HG03520 (cell line): ENCODE results near the gene ALG14.
"Not testable (repeated sequence)": the region's sequence is repeated elsewhere in the genome, so short reads cannot be mapped to it uniquely, and the experiment has no call there.

ENCODE experiments used
- ATAC-seq: cut with Tn5 transposase; IDR thresholded peaks from one replicate; pipeline ENCODE4 v1.9.1; 2021; ENCODE audit warnings: mild to moderate bottlenecking, moderate library complexity; ENCODE audit not compliant: unreplicated experiment

Gene ALG14

DNA sequence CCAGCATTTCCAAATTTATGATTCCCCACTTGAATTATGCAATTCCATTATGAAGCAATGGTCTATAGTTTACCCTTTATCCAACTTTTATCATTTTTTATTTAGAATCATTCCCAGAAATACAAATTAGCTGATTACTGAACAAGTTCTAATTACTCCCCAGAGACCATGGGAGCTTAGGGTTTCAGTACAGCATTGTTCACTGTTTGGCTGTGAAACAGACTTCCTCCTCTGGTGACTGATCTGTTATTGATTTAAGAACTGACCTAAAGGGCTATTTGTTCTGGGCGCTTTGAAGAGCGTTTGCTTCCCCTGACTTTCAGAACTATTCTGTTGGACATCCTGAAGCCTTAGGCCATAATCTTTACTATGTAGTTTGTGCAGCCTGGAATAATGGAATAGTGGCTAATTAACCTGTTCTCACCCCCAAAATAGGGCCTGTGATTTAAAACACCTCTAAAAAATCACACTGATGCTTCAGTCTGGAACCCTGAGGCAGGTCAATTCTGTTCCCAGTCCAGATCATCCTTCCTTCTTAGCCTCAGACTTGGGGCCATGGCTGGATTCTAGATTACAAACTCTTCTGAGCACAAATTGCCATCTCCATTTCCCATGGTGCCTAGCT is 58.7 kb downstream of the ALG14 start:
- no peak for ATAC-seq

DNA sequence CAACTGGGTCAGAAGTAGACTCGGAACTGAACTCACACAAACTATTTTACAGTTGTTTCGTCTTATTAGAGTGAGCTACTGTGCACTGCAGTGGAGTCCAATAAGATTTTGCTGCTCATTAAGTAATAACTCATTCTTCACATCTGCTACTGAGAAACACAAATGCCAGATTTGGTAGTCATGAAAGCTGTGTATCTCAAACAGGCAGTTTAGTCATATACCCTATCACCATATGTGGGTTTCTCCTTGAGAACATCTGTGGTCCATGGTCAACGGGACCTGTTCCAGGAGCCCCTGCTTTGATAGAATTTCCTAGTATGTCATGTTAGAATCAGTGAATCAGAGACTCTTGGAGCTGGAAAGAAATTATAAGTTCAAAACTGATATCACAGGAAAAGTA is 60.4 kb downstream of the ALG14 start:
- ATAC-seq = no peak

DNA sequence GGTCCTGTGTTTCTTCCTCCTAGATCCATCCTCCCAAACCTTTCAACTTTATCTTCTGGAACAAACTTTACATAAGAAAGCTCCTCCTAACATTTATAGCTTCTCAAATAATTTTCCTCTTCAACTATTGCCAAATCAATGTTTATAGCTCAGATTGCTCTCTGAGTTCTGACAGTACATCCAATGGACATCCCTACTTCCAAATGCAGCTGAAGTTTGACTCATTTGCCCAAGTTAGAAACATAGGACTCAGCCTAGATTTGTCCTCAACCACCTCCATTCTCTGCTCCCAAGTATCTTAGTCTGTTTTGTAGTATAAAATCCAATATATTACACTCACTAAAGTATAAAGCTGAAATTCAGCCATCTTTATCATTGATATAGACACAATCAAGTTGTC is 62.6 kb downstream of the ALG14 start:
- ATAC-seq = no peak

DNA sequence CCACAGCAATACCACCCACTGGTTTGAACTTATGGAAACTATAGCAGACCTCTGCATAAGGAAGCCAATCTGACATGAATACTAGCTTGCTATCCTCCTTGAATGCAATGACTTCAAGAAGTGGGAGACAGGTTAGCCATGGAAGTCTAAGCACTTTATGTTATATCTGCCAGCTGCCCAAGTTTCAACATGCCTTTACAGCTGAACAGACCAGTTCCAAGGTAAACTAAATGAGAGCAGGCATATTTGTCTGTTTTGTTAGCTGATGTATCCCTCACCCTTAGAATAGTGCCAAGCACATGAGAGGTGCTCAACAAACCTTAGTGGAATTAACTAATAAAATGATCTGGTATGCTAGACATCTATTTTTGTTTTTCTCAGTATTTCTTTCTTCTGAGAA is 65.1 kb downstream of the ALG14 start:
- ATAC-seq = no peak

DNA sequence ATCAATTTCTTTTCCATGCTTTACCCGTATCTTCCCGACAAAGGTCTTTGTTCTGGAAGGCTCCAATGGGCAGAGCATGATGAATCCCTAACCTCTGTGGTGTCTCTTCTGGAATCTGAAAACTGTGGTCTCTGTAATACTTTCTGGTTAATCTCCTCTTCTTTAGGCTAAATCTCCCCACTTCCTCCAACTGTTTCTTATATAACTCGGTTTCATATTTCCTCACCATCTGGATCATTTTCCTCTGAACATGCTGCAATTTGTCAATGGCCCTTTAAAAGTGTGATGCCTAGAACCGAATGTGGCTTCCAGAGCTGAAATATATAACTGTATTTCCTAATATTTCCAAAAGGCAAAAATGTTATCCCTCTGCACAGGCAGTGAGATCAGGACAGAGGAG is 66.1 kb downstream of the ALG14 start:
- ATAC-seq = no peak

DNA sequence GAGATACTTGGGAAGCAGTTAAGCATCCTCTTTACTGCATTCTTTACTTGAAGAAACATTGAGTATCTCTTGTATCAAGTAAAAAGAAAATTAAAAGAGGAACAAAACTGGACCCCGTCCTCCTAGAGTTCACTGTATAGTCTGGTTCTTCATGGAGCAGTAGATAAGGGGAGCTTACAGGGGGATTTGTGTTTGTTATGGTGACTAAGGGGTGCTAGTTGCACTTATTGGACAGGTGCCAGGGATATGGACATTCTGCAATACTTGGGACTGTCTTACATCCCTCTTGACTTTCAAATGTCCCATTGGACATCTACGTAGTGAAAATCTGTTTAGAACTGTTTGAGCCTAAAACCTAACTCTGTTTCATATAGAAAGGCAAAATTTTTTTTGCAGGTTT is 67.2 kb downstream of the ALG14 start:
- ATAC-seq = no peak

DNA sequence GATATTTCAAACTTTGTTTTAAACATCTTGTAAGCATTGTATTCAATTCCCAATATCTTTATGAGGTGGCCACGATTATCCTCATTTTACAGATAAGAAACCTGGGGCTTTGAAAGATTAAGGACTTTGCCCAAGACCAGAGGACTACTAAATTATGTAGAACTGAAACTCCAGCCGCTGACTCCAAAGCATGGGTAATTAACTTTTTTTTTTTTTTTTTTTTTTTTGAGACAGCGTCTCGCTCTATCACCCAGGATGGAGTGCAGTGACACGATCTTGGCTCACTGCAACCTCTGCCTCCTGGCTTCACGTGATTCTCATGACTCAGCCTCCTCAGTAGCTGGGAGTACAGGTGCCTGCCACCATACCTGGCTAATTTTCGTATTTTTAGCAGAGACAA is 68.7 kb downstream of the ALG14 start:
- ATAC-seq = no peak

DNA sequence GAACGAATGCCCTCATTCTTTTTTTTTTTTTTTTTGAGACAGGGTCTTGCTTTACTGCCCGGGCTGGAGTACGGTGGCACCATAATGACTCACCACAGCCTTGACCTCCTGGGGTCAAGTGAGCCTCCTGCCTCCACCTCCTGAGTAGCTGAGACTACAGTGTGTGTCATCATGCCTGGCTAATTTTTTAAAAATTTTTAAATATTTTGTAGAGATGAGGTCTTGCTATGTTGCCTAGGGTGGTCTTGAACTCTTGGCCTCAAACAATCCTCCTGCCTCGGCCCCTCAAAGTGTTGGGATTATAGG is 69.4 kb downstream of the ALG14 start:
- no peak for ATAC-seq

DNA sequence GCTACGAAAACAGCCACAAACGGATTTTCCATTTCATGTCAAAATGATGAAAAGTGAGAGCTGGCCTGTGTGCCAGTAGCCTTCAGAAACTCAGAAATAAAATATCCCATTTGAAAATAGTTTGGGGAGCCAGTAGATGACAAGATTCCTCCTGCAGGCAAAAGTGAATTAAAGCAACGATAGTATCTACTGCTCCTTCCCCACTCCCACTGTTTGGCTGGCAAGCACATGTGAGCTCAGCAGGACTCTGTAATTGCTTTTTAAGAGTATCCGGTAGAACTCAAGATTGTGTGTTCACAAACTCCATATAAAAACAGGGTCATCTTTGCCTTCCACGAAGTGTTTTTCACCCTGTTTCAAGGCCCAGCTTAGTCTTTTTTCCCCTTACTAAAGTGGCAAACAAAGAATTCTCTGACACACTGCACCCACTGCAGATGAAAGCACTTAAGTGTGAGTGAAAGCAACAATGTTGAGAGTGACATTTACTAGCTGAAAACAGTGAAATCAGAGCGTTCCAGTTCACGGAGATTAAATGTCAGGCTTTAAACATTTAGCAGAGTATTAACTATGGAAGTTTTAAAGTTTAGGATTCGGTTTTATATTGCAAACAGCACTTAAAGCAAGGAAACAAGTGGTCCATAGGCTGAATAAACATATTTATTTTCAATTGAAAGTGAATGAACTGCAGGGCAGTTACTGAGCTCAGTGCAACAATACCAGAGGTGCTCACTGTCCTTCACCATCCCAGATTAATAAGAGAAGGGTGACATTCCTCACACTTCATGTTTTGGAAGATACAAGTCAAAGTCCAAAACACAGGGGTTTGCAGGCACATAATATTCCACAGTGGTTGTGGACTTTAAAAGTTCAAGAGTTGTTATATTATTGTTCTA is 70.0 kb downstream of the ALG14 start:
- no peak for ATAC-seq

DNA sequence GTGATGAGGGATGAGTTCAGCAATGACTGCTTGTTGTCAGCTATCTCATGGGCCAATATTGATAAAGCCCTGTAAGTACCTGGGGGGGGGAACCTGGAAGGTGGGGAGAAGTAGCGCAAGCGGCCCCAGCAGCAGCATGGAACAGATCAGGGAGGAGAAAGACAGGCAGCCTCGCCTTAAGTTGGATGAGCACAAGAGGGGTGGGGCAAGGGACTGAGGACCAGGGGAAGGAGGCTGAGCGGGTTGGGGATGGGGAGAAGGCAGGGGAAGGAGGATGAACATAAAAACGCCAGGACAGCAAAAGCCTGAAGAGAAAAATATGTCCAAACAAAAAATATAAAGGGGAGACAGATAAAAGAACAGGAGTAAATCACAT is 70.6 kb downstream of the ALG14 start:
- ATAC-seq = no peak

DNA sequence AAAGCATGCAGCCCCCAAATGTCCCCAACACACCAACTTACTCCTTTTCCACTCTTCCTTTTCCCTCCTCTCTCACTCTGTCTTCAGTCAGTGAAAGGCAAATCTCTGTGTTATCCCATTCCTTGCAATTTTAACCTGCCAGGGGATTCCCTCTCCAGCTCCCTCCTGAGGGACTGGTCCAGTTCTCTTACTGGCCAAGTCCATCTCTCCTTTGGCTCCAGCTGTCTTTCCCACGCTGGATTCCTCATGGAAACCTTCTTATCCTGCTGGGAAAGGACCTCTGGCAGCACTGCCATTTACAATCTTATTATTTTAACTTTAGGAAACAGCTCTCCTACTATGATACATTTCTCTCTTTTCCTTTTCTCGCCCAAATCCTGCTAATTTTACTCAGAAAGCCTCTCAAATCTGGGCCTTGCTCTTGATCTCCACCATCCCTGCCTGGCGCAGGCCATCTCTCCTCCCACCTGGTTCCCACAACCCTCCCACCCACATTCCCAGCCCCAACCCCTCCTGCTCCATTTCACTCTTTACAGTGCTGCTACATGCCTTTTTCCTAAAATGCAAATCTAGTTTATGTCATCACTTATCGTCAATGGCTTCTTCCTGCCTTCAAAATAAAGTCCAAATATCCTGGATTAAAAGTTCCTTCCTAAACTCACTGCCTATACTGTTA is 73.2 kb downstream of the ALG14 start:
- ATAC-seq = no peak

DNA sequence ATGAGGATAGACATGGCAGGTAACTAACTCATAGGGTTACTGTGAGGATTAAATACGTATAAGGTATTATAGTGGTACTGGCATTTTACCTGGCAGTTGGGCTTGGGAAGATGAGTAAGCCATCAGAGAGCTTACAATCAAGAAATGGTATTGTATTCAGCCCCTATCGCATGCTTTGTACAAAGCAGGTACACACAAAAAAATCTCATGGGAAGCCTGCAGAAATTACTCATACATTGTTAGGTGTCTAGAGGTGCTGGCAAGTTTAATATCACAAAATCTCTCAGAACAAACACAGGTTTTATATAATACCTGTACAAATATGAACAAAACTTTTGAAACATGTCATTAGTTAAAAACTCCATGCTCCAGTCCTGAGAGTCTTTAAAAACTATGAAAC is 74.0 kb downstream of the ALG14 start:
- no peak for ATAC-seq

DNA sequence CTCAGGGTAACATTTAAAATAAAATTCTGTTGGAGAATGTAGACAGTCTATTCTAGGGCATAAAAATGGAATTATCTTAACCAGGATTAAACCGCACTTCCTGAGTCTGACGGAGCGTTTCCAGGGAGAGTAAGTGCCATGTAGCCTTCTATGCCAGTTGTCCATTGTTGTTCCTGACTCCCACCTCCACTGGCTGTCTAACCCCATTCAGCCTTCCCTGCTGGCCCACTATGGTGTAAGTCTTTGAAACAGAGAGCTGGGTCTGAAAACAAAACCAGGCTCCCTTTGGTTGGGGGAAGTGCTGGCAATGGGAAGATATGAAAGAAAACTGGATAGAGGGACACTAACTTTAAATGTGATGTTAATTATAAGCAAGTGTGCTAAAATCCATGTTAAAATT is 74.6 kb downstream of the ALG14 start:
- no peak for ATAC-seq

DNA sequence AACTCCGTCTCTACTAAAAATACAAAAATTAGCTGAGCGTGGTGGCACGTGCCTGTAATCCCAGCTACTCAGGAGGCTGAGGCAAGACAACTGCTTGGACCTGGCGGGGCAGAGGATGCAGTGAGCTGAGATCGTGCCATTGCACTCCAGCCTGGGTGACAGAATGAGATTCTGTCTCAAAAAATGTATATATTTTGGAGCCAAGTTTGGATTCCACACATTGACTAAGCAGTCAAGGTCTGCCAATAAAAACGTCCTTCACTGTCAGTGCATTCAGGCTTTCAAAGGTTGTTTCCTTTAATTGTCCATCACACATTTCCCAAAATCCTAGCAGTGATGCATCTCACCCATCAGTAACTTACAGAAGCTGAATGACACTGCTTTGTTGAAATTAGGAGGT is 77.2 kb downstream of the ALG14 start:
- ATAC-seq = not testable (repeated sequence)

DNA sequence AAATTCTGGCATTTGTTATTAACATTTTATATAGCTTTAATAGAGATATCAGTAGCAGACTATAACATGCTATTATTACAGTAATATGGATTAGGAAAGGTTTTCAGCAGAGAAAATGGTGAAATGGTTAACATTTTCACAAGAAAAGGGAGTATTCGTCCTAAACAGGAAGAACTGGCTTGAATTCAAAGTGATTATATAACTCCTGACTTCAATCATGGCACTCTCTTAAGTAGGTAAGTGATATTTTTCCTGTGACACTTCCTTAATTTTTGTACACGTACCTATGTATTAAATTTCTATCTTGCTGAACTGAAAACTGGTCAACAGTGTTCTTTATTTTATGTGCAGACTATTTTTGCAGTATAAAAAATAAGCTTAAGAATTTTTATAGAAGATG is 77.9 kb downstream of the ALG14 start:
- ATAC-seq = no peak

DNA sequence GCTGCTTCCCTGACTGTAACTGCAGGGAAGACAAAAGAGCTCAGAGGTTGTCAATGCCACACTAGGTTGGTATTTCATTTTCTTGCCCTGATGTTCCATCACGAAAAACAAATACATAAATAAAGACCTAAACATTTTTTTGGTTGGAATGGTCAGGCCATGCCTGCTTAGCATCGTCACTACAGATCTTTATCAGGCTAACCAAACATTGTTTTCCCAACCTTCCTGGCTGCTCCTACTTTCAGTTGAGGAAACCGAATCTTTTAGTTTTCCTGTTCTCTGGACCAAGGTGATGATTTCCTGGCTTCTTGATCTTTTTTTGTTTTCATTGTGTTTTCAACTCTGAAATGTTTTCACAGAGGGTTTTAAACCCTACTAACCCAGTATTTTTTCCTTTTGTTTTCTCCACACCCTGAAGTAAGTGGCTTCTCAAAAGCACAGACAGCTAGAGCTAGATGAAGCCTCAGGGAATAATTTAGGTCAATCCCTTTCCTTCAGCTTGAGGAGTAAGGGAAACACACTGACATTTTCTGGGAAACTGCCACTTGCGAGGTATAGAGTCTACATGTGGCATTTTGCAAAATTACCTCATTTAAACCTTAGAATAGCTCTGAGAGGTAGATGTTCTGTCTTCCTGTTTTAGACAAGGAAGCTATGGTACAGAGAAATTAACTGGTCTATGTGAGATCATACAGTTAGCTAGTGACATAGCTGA is 78.7 kb downstream of the ALG14 start:
- ATAC-seq = no peak

DNA sequence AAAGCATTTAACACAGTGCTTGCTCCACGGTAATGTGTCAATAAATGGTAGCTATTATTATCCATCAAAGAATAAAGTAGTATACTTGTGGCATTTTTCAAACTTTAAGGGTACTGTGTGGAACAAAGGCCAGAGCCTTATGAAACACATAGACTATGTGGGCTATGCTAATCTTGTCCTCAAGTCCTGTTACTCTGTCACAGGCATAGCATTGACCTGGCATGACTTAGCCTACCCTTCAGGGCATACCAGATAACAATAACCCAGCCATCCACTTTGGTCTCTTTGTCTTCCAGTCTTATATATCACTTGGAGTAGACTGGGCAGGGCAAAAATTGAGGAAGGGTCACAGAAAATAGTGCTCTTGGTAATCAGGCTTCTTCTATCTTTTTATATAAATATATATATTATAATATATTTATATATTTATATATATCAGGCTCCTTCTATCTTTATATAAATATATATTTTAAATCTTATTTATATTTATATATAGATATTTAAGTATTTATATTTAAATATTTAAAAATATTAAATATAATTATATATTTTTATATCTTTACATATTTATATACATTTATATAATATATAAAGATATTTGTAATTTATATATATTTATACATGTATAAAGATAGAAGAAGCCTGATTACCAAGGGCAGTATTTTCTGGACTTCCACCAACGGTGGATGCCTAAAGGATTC is 79.7 kb downstream of the ALG14 start:
- no peak for ATAC-seq

DNA sequence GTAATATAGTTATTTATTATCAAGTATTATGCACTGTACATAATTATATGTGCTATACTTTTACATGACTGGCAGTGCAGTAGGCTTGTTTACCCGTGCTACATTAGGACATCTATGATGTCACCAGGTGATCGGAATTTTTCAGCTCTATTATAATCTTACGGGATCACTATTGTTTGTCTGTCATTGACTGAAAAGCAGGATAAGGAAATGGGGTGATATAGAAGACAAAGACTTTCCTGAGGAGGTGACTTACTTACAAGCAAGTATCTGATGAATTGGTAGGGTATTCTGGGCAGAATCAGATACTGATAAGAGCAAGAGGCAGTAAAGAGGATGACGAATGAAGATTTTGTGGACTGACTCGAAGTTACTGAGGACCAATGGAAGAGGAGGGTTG is 80.6 kb downstream of the ALG14 start:
- ATAC-seq = no peak

DNA sequence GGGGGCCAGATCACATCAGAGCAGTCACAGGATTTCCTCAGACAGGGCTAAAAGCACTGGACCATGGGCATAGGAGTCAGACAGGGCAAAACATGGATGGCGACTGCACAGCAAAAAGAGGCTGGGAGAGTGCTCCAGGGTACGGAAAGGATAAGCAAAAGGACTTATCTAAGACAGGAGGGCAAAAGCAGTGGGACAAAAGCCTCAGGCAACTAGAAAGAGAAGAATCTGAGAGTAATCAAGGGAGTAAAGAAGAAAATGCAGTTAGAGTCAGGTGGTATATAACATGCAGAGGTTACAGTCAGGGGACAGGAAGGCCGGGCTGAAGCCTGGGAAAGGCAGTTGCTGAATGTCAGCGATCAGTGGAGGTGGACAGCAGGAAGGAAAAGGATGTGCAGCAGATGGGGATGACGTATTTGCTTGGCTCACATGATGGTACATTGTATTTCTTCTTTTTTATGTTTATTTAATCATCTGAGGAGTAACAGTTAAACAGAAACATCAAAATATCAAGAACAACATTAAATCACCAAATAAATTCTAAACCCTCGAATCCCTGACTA is 82.8 kb downstream of the ALG14 start:
- ATAC-seq = no peak

DNA sequence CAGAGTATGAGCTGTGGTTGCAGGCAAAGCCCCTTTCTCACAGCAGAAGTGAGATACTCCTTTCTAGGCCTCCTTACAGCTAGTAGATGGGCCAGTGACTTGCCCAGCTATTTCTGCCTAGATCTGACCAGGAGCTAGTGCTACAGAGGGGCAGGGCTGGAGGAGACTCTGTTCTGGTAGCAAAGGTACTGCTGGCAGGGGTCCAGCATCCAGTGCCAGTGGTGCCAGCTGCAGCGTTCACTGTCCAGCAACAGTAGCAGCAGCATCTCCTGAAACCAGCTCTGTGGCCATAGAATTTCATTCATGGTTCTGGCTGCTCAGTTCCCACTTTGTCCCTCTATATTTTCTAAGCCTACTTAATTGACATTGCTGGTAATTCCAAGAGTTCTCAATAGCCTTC is 83.4 kb downstream of the ALG14 start:
- no peak for ATAC-seq

DNA sequence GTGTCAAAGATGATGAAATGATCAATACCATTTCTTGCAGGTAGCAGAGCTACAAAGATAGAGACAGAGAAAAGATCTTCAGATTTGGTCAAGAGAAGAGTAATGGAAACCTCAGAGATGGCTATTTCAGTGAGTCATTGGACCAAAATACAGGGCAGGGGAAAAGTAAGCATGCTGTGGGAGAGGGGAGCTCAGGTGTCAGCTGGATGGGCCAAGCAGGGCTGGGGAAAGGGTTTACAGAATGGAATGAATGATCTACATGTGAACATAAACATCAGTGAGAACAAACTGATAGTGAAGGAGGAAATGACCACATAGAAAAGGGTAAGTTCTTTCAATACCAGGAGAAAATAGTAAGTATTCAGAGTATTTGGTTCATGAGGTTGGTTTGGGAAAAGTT is 84.4 kb downstream of the ALG14 start:
- ATAC-seq = no peak
